Natural killer cell treated with Interleukin-12 subunit alpha and Interleukin-12 subunit beta and Interleukin-15 and Interleukin-18, amount 100 ng/mL, for 72 hours (primary cell): ENCODE data around the gene TRPC6. TPM values are rescaled to one million over a fixed set of nuclear protein-coding genes. Genes with fewer than 3 reads are reported as not detected.
"Not testable (repeated sequence)": the region's sequence is repeated elsewhere in the genome, so short reads cannot be mapped to it uniquely, and the experiment has no call there.

ENCODE experiments used
- ATAC-seq, 2 donors: fragments of 150-1000 bp; cut with Tn5 transposase in 1 of 2; sonication (Bioruptor Pico), chemical (Tn5 transposase) in 1 of 2; 2 replicates each; pipeline ENCODE4 v1.10.0; 2021
- DNase-seq: peaks from one replicate; pipeline ENCODE4 v3.0.0; 2022; ENCODE audit warnings: low spot score
- H3K27ac Mint-ChIP-seq, 2 donors: 1 replicate in 1 of 2; 2 replicates in 1 of 2; pipeline ENCODE4 v1.8.0; 2022; ENCODE audit warnings: mixed read lengths in 2 of 2, mild to moderate bottlenecking in 1 of 2, moderate library complexity in 1 of 2
- H3K27me3 Mint-ChIP-seq, 2 donors: 1 replicate in 1 of 2; 2 replicates in 1 of 2; pipeline ENCODE4 v1.8.0; 2022; ENCODE audit warnings: mixed read lengths in 2 of 2
- H3K36me3 Mint-ChIP-seq: one replicate; pipeline ENCODE4 v1.8.0; 2022; ENCODE audit warnings: mixed read lengths
- H3K4me1 Mint-ChIP-seq, 2 donors: 1 replicate in 1 of 2; 2 replicates in 1 of 2; pipeline ENCODE4 v1.8.0; 2022; ENCODE audit warnings: low read depth in 2 of 2, mixed read lengths in 2 of 2, mild to moderate bottlenecking in 1 of 2
- H3K4me3 Mint-ChIP-seq: one replicate; pipeline ENCODE4 v1.8.0; 2022; ENCODE audit warnings: mixed read lengths
- H3K9me3 Mint-ChIP-seq: 2 replicates; pipeline ENCODE4 v1.8.0; 2022; ENCODE audit warnings: mixed read lengths
- total RNA-seq, 2 donors: library from RNA; stranded (reverse); gene quantifications; one replicate each; pipeline ENCODE4 v1.2.3, GENCODE V29; 2022

Gene TRPC6
- total RNA-seq, 2 donors from 2014 or later: not detected

GRCh38 chr11:101498891-101499290 is 84.9 kb downstream of the TRPC6 start:
- Mint-ChIP-seq H3K36me3 (no peaks in the 10 kb centered on the region), H3K9me3 (peaks cover 9% of the 10 kb centered on the region), H3K4me3 (no peak overlapping the region), H3K4me1 (no peaks in the 10 kb centered on the region), H3K27ac (no peak overlapping the region), H3K27me3 (no peaks in the 10 kb centered on the region)
- ATAC-seq: no peak
- DNase-seq: no peak

GRCh38 chr11:101497291-101497690 is 86.5 kb downstream of the TRPC6 start:
- no peak overlapping the region for H3K27ac Mint-ChIP-seq
- H3K9me3 Mint-ChIP-seq: peaks cover 5% of the 10 kb centered on the region
- no peak for ATAC-seq
- no peaks in the 10 kb centered on the region for H3K36me3 Mint-ChIP-seq
- H3K27me3 Mint-ChIP-seq: no peaks in the 10 kb centered on the region
- no peak overlapping the region for H3K4me3 Mint-ChIP-seq
- no peak for DNase-seq
- no peaks in the 10 kb centered on the region for H3K4me1 Mint-ChIP-seq

DNA sequence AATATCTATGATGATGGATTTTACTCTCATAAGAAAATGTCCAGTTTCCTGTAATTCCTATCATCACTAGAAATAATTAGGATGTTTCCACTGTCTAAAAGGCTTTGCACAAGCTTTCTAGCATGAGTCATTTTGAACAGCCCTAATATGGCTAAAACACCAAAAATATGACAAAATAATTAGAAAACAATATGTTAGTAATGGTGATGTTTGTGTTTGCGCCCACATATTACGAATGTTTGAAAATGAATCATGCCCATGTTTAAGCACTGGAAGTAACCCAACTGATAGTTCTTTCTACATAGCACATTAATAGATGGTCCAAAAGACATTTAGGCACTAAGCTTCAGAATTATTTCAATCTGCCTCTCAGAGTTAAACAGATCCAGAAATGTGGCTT is 96.0 kb downstream of the TRPC6 start:
- H3K27me3 Mint-ChIP-seq: no peaks in the 10 kb centered on the region
- H3K4me3 Mint-ChIP-seq: no peak overlapping the region
- DNase-seq (no peak), ATAC-seq (no peak)
- H3K9me3 Mint-ChIP-seq: no peaks in the 10 kb centered on the region
- H3K4me1 Mint-ChIP-seq: no peaks in the 10 kb centered on the region
- H3K36me3 Mint-ChIP-seq: no peaks in the 10 kb centered on the region
- H3K27ac Mint-ChIP-seq: no peak overlapping the region

GRCh38 chr11:101482556-101483124 is 101.2 kb downstream of the TRPC6 start:
- DNase-seq (no peak), ATAC-seq (no peak)
- H3K27me3 Mint-ChIP-seq: no peaks in the 10 kb centered on the region
- H3K27ac Mint-ChIP-seq: no peak overlapping the region
- no peak overlapping the region for H3K4me3 Mint-ChIP-seq
- peaks cover 5% of the 10 kb centered on the region for H3K9me3 Mint-ChIP-seq
- H3K4me1 Mint-ChIP-seq: no peaks in the 10 kb centered on the region
- no peaks in the 10 kb centered on the region for H3K36me3 Mint-ChIP-seq

DNA sequence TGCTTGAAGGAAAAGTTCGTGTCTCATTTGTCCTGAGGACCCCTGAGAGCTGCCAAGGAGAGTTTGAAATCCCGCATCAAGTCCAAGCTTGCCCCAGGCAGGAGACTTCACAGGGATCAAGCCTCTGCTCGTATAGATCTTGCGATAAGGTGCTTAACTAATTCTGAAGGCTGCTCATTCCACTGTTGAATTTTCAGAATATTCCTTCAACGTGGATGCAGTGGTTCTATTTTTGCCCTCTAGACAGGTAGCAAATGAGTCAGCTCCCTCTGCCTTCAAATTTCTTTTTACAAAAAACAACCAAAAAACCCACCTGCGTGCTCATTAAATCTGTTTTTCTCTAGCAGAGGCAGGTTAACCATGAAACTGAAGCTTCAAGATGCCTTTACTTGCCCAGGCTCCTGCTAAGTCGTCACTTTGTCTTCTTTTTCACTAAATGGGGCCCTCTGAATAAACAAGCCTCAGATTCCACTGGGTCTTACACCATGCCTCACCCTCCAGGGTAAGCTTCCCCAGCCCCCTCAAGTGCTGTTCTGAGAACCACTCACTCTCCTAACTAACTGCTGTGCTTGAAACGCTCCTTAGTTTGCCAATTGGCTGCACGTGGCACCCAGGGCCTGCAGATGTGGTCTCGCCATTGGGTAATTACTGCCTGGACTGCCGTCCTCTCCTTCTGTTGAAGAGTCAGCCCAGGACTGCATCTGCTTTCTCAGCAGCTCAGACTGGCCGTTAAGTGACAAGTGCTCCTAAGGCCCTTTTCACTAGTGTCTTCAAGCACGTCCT is 105.0 kb downstream of the TRPC6 start:
- Mint-ChIP-seq H3K27me3 (no peaks in the 10 kb centered on the region), H3K27ac (no peak overlapping the region), H3K36me3 (no peaks in the 10 kb centered on the region), H3K9me3 (peaks cover 8% of the 10 kb centered on the region), H3K4me3 (no peak overlapping the region), H3K4me1 (no peaks in the 10 kb centered on the region)
- DNase-seq: no peak
- no peak for ATAC-seq

DNA sequence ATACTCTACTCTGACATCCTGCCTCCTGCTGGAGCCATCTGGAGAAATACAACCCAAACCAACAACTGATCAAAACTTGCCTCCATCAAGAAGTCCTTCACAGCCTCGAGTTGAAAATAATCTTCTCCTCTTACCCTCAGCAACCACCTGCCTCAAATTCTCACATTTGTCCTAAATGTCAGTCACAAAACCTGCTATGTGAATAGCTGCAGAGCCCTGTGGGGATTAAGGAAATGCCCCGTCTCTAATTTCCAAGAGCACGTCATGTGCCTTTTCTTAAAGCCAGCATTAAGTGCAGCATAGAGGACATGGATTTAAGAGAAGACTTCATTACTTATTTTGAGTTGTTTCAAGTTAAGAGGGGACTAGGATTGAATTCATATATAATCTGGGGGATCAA is 105.9 kb downstream of the TRPC6 start:
- H3K9me3 Mint-ChIP-seq: peaks cover 8% of the 10 kb centered on the region
- no peak for ATAC-seq
- H3K27me3 Mint-ChIP-seq: no peaks in the 10 kb centered on the region
- no peak overlapping the region for H3K4me3 Mint-ChIP-seq
- H3K4me1 Mint-ChIP-seq: no peaks in the 10 kb centered on the region
- no peak overlapping the region for H3K27ac Mint-ChIP-seq
- DNase-seq: no peak
- H3K36me3 Mint-ChIP-seq: no peaks in the 10 kb centered on the region

GRCh38 chr11:101476191-101476590 is 107.6 kb downstream of the TRPC6 start:
- H3K27ac Mint-ChIP-seq: no peak overlapping the region
- H3K9me3 Mint-ChIP-seq: peaks cover 2% of the 10 kb centered on the region
- no peak for ATAC-seq
- no peaks in the 10 kb centered on the region for H3K4me1 Mint-ChIP-seq
- DNase-seq: no peak
- H3K36me3 Mint-ChIP-seq: no peaks in the 10 kb centered on the region
- no peak overlapping the region for H3K4me3 Mint-ChIP-seq
- H3K27me3 Mint-ChIP-seq: no peaks in the 10 kb centered on the region

DNA sequence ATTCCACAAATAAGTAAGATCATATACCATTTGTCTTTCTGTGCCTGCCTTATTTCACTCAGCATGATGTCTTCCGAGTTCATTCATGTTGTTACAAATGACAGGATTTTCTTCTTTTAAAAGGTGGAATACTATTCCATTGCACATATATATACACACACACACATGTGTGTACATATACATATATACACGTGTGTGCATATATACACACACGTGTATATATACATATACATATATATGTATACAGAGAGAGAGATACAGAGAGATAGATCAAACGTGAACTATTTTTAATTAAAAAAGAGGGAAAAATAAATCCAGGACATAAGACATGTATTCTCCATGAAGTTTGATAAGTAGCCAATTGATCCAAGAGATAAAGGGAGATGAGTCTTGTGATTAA is 108.1 kb downstream of the TRPC6 start:
- peaks cover 2% of the 10 kb centered on the region for H3K9me3 Mint-ChIP-seq
- no peaks in the 10 kb centered on the region for H3K36me3 Mint-ChIP-seq
- DNase-seq: no peak
- H3K27me3 Mint-ChIP-seq: no peaks in the 10 kb centered on the region
- no peak for ATAC-seq
- no peak overlapping the region for H3K4me3 Mint-ChIP-seq
- H3K4me1 Mint-ChIP-seq: no peaks in the 10 kb centered on the region
- no peak overlapping the region for H3K27ac Mint-ChIP-seq

DNA sequence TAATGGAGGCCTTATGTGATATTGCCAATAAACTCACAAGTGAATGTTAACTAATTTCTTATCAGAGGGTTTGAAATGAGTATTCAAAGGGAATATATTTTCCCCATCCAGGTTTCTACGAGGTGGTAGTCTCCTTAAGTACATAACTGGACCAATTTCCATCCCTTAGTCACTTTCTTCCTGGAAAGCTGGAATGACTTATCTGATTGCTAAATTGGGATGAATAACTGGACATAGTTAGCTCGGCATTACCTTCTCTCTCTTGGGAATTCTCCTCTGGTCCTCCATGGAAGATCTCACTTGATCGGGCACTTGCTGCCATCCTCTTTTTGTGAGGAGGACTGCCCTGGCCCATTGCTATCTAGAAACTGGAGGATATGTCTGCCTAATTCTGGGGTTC is 109.1 kb downstream of the TRPC6 start:
- Mint-ChIP-seq H3K4me1 (no peaks in the 10 kb centered on the region), H3K27me3 (no peaks in the 10 kb centered on the region), H3K9me3 (peaks cover 6% of the 10 kb centered on the region), H3K36me3 (no peaks in the 10 kb centered on the region), H3K27ac (no peak overlapping the region), H3K4me3 (no peak overlapping the region)
- no peak for DNase-seq
- ATAC-seq: no peak

DNA sequence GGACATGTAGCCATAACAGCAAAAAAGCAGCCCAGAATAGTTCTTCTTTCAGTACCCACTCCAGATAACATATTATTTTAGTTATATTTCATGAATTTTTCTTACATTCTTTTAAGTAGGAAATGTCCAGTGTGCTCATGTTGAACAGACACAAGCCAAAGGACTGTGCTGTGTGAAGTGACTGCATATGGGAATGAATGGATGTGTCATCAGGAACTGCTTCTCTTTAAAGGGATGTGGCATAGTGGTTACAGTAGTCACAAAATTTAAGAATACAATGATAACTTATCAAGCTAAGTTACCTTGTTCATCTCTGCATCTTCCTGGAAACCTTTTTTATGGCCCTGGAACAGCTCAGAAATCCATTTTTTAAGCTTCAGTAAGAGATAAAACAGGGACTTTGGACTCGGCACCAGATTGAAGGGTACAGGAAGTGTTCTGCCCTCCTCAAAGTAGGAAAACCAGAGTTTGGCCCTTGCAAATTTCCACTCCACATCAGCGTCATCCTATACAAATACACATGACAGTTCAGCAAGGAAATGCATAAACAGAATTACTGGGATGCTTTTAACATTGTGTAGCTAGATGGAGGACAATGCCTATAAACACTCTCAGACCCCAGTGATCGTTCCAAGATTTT is 112.8 kb downstream of the TRPC6 start:
- no peaks in the 10 kb centered on the region for H3K36me3 Mint-ChIP-seq
- ATAC-seq: no peak
- H3K4me1 Mint-ChIP-seq: no peaks in the 10 kb centered on the region
- no peak for DNase-seq
- no peak overlapping the region for H3K27ac Mint-ChIP-seq
- no peak overlapping the region for H3K4me3 Mint-ChIP-seq
- H3K9me3 Mint-ChIP-seq: peaks cover 6% of the 10 kb centered on the region
- no peaks in the 10 kb centered on the region for H3K27me3 Mint-ChIP-seq

- Mint-ChIP-seq H3K27me3 (no peaks in the 10 kb centered on the region), H3K9me3 (peaks cover 6% of the 10 kb centered on the region), H3K36me3 (peaks cover 2% of the 10 kb centered on the region), H3K4me3 (no peak overlapping the region), H3K4me1 (no peaks in the 10 kb centered on the region), H3K27ac (no peak overlapping the region)
- DNase-seq (no peak), ATAC-seq (no peak)
Observed at GRCh38 chr11:101470419-101470818, 113.4 kb downstream of the TRPC6 start.

- no peaks in the 10 kb centered on the region for H3K4me1 Mint-ChIP-seq
Observed at GRCh38 chr11:101466352-101466751, 117.5 kb downstream of the TRPC6 start.

DNA sequence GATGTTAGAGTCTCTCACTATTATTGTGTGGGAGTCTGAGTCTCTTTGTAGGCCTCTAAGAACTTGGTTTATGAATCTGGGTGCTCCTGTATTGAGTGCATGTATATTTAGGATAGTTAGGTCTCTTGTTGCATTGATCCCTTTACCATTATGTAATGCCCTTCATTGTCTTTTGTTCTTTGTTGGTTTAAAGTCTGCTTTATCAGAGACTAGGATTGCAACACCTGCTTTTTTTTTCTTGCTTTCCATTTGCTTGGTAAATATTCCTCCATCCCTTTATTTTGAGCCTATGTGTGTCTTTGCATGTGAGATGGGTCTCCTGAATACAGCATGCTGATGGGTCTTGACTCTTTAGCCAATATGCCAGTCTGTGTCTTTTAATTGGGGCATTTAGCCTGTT is 119.4 kb downstream of the TRPC6 start:
- H3K9me3 Mint-ChIP-seq: peaks cover 12% of the 10 kb centered on the region
- not testable (repeated sequence) for H3K4me1 Mint-ChIP-seq, DNase-seq, H3K4me3 Mint-ChIP-seq, H3K27ac Mint-ChIP-seq, H3K27me3 Mint-ChIP-seq, H3K36me3 Mint-ChIP-seq, ATAC-seq

More at GRCh38 chr11:101466352-101466751, 117.5 kb downstream of the TRPC6 start:
- H3K9me3 Mint-ChIP-seq: peaks cover 15% of the 10 kb centered on the region
- no peak overlapping the region for H3K27ac Mint-ChIP-seq
- H3K36me3 Mint-ChIP-seq: peaks cover 4% of the 10 kb centered on the region
- H3K27me3 Mint-ChIP-seq: no peaks in the 10 kb centered on the region
- H3K4me3 Mint-ChIP-seq: no peak overlapping the region
- DNase-seq: no peak
- ATAC-seq: no peak

- Mint-ChIP-seq H3K4me1 (no peaks in the 10 kb centered on the region), H3K27ac (no peak overlapping the region), H3K9me3 (peaks cover 9% of the 10 kb centered on the region), H3K4me3 (no peak overlapping the region), H3K36me3 (no peaks in the 10 kb centered on the region), H3K27me3 (no peaks in the 10 kb centered on the region)
- ATAC-seq (no peak), DNase-seq (no peak)
Observed at GRCh38 chr11:101459020-101459419, 124.8 kb downstream of the TRPC6 start.
